Right lobe of liver (tissue), 6 donors: ENCODE measurements around the gene ADAMTSL2. TPM values are rescaled to one million over a fixed set of nuclear protein-coding genes. Genes with fewer than 3 reads are reported as not detected.

Experiments
- ATAC-seq, 4 donors: fragments of 200-7000 bp; cut with Tn5 transposase; one replicate each; pipeline ENCODE4 v1.9.1; 2020; ENCODE audit warnings: mild to moderate bottlenecking in 4 of 4, moderate library complexity in 4 of 4
- DNase-seq, 3 donors: peaks; one replicate each; pipeline ENCODE4 v3.0.0-alpha.2; 2020
- H3K27ac ChIP-seq, 3 donors: fragments of 200-600 bp; one replicate each; pipeline ENCODE4 v1.8.0; 2022
- H3K27me3 ChIP-seq, 2 donors: fragments of 200-600 bp; one replicate each; pipeline ENCODE4 v1.8.0; 2022
- H3K36me3 ChIP-seq, 4 donors: fragments of 200-600 bp; sonication (generic) in 1 of 4; one replicate each; pipeline versions ENCODE4 v1.5.1 to v1.8.0; 2017 to 2022; ENCODE audit warnings: control low read depth in 1 of 4
- H3K4me1 ChIP-seq, 4 donors: fragments of 200-600 bp; sonication (generic) in 1 of 4; one replicate each; pipeline versions ENCODE4 v1.5.1 to v1.8.0; 2017 to 2022; ENCODE audit warnings: control low read depth in 1 of 4
- H3K4me3 ChIP-seq, 3 donors: fragments of 200-600 bp; one replicate each; pipeline ENCODE4 v1.8.0; 2022
- H3K9me3 ChIP-seq, 4 donors: fragments of 200-600 bp; sonication (generic) in 1 of 4; one replicate each; pipeline versions ENCODE4 v1.5.1 to v1.8.0; 2017 to 2022; ENCODE audit warnings: control low read depth in 1 of 4
- POLR2A ChIP-seq: fragments of 450-650 bp; IDR thresholded peaks from one replicate; pipeline ENCODE4 v1.6.1; 2017; ENCODE audit warnings: antibody characterized with exemption, mild to moderate bottlenecking
- WGBS: methylation state at CpG from one replicate; pipeline ENCODE4 v1.1.6; 2018; ENCODE audit warnings: low coverage, low lambda C conversion rate; ENCODE audit not compliant: insufficient coverage; ENCODE audit errors: missing lambda C conversion rate; 5-methylcytosine and 5-hydroxymethylcytosine counted together
- intact Hi-C, 2 donors: fragments of 100-400 bp; cut with DNase I; formaldehyde crosslinking; loops; one replicate each; pipeline versions ENCODE4 v1.11.2 to v1.14.1; 2022
- total RNA-seq, 6 experiments: library from RNA; depleted of rRNA in 2 of 6; stranded (reverse); fragments of >200 nt in 2 of 6; fragmentation: NEBNext Ultra II Directional in 3 of 6; extraction: Animal tissue kit (Norgen Biotek cat#: 25700) in 3 of 6; gene quantifications; one replicate each; pipeline versions ENCODE4 v1.1.0 to v1.2.4, GENCODE V29; 2016 to 2023
- TF ChIP-seq, protein P1 (sequence below), 4 donors: fragments of 200-600 bp in 3 of 4; fragments of 450-650 bp in 1 of 4; IDR thresholded peaks; one replicate each; pipeline versions ENCODE4 v1.5.1 to v1.8.0; 2016 to 2022; ENCODE audit warnings: antibody characterized with exemption in 4 of 4, mild to moderate bottlenecking in 2 of 4
- donor health status: DM: no; HTN: yes; CAD: no.
- donor health status: DM: no; HTN: no; CAD: no.
- donor health status: DM: no; HTN: no; CAD: no.
- donor health status: DM: no; HTN: yes; CAD: no.
- donor health status: DM: no; HTN: yes; CAD: no.

The ADAMTSL2 gene
- total RNA-seq, 6 experiments from 2014 or later = 9.2 to 24.8 (median 12.7) TPM

DNA sequence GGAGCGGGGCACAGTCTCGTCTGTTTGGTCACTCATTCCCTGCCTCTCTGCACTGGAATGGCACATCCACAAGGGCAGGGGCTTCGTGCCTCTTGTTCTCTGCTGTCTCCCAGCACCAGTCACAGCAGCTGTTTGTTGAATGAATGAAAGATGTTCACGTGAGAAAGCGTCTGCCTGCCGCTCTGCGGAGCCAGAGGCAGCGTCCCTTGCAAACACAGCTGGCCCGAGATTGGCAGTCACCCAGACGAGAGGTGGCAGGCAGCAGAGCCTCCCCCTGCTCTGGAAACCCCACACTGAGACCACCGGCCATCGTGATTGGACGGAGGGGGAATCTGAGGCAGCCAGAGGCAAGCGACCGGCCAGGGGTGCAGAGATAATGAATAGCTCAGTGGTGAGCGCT lies 80.7 kb downstream of the ADAMTSL2 start:
- H3K9me3 ChIP-seq = no peaks in the 10 kb centered on the region
- intact Hi-C loops = no loop called here
- H3K27me3 ChIP-seq = no peaks in the 10 kb centered on the region
- no peaks in the 10 kb centered on the region for H3K4me1 ChIP-seq
- TF ChIP-seq, protein P1, sequence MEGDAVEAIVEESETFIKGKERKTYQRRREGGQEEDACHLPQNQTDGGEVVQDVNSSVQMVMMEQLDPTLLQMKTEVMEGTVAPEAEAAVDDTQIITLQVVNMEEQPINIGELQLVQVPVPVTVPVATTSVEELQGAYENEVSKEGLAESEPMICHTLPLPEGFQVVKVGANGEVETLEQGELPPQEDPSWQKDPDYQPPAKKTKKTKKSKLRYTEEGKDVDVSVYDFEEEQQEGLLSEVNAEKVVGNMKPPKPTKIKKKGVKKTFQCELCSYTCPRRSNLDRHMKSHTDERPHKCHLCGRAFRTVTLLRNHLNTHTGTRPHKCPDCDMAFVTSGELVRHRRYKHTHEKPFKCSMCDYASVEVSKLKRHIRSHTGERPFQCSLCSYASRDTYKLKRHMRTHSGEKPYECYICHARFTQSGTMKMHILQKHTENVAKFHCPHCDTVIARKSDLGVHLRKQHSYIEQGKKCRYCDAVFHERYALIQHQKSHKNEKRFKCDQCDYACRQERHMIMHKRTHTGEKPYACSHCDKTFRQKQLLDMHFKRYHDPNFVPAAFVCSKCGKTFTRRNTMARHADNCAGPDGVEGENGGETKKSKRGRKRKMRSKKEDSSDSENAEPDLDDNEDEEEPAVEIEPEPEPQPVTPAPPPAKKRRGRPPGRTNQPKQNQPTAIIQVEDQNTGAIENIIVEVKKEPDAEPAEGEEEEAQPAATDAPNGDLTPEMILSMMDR (IDR thresholded peaks at IDR 0.05) = no peak
- TF ChIP-seq POLR2A = no peak
- DNase-seq (peak in 1 of 3 donors; percentile 41), ATAC-seq (no peak)
- no peak overlapping the region for H3K27ac ChIP-seq
- 47% methylated on average over 5 of the region's 16 CpGs for WGBS
- H3K4me3 ChIP-seq = no peak overlapping the region
- no peaks in the 10 kb centered on the region for H3K36me3 ChIP-seq

DNA sequence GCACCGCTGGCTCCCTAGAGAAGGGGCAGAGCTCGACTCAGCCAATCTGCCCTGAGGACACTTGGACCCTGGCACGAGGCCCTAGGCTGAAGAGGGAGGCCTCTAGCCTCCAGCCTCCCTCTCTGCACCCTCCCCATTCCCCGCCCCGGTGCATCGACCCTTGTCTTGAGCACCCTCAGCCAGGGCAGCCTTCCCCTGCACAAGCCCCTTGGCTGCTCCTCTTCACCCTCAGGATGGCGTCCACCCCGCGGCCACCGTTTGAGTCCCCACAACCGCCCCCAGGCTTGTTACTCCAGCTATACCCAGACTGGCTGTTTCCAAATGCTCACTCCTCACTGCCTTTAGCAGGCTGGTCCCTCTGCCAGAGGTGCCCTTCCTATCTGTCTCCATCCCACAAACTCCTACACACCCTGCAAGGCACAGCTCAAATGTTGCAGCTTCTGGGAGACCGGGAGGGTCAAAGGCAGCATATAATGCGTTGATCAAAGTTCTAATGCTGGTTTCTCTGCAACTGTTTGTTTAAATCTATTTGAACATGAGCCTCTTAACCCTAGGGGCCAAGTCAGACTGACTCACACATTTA lies 81.2 kb downstream of the ADAMTSL2 start:
- H3K4me1 ChIP-seq = no peaks in the 10 kb centered on the region
- H3K36me3 ChIP-seq = no peaks in the 10 kb centered on the region
- no peaks in the 10 kb centered on the region for H3K9me3 ChIP-seq
- DNase-seq (peak in 1 of 3 donors; percentile 52), ATAC-seq (no peak)
- TF ChIP-seq, protein P1 (IDR thresholded peaks at IDR 0.05) = no peak
- no peak for TF ChIP-seq POLR2A
- no peak overlapping the region for H3K27ac ChIP-seq
- intact Hi-C loops = no loop called here
- H3K27me3 ChIP-seq = no peaks in the 10 kb centered on the region
- no peak overlapping the region for H3K4me3 ChIP-seq
- 58% methylated on average over 11 of the region's 13 CpGs for WGBS

DNA sequence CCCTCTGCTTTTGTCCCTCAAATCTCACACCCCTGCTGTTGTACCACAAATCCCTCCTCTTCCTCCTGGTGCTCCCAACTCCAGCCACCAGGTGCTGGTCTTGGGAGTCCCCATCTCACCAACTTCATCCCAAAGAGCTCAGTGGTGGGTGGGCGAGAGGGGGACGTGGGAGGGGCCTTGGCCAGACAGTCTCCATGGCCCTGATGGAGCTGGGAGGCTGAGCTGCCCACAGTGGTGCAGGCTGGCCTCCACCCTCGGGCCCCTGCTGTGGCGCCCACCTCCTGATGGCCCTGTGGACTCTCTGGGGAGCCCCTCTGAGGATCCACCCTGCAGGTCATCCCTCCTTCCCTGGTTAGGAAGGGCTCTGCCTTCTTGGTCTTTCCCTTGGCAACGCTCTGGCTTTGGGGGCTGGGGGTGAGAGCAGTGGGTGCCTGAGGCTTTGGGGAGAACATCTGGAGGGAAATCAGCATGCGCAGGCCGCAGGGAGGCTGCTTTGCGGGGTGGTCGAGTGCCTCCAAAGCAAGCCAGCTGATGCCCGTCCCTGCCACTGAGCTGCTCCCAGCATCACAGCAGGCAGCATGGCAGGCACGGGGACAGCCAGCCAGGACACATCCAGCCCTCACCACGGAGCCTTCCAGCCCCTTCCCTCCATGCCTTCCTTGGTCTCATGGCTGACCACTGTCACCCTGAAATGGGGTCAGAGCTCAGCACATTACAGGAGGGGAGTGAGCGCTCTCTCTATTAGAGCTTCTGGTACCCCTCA lies 82.3 kb downstream of the ADAMTSL2 start:
- 20% methylated on average over 1 of the region's 13 CpGs for WGBS
- TF ChIP-seq POLR2A = no peak
- TF ChIP-seq, protein P1 (IDR thresholded peaks at IDR 0.05) = no peak
- no peaks in the 10 kb centered on the region for H3K27me3 ChIP-seq
- no peaks in the 10 kb centered on the region for H3K36me3 ChIP-seq
- intact Hi-C loops = no loop called here
- no peak overlapping the region for H3K4me3 ChIP-seq
- no peak overlapping the region for H3K27ac ChIP-seq
- DNase-seq (peak in 1 of 3 donors; percentile 45), ATAC-seq (no peak)
- H3K9me3 ChIP-seq = no peaks in the 10 kb centered on the region
- H3K4me1 ChIP-seq = no peaks in the 10 kb centered on the region

DNA sequence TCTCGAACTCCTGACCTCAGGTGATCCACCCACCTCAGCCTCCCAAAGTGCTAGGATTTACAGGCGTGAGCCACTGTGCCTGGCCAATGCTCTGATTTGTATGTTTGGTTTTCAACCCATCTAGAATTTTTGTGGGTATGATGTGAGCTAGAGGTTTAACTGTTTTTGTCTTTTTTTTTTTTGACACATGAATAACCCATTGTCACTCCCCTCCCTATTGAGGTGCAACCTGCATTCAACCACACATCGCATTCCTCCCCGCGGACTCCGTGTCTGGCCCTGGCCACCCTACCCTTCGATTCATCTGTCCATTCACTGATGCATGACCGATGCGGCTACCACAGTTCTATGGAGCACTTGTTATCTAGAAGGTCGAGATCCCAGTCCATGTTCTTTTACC lies 84.2 kb downstream of the ADAMTSL2 start:
- H3K4me3 ChIP-seq = no peak overlapping the region
- WGBS = 37% methylated on average over 4 of the region's 10 CpGs
- TF ChIP-seq, protein P1 (IDR thresholded peaks at IDR 0.05) = no peak
- TF ChIP-seq POLR2A = no peak
- H3K36me3 ChIP-seq = no peaks in the 10 kb centered on the region
- no peaks in the 10 kb centered on the region for H3K27me3 ChIP-seq
- no peaks in the 10 kb centered on the region for H3K9me3 ChIP-seq
- no peaks in the 10 kb centered on the region for H3K4me1 ChIP-seq
- H3K27ac ChIP-seq = no peak overlapping the region
- ATAC-seq (no peak), DNase-seq (peak in 1 of 3 donors; percentile 34)
- intact Hi-C loops = no loop called here
